GM19035 (cell line): ENCODE data around the gene ANXA3.
"Not testable (repeated sequence)": the region's sequence is repeated elsewhere in the genome, so short reads cannot be mapped to it uniquely, and the experiment has no call there.

ENCODE experiments used
- ATAC-seq: cut with Tn5 transposase; IDR thresholded peaks from one replicate; pipeline ENCODE4 v1.9.1; 2021; ENCODE audit not compliant: unreplicated experiment

ANXA3 gene

GRCh38 chr4:78542373-78542772 is 9.2 kb upstream of the ANXA3 start:
- no peak for ATAC-seq

- ATAC-seq, result no peak
Observed at GRCh38 chr4:78543424-78544125, 8.0 kb upstream of the ANXA3 start.

DNA sequence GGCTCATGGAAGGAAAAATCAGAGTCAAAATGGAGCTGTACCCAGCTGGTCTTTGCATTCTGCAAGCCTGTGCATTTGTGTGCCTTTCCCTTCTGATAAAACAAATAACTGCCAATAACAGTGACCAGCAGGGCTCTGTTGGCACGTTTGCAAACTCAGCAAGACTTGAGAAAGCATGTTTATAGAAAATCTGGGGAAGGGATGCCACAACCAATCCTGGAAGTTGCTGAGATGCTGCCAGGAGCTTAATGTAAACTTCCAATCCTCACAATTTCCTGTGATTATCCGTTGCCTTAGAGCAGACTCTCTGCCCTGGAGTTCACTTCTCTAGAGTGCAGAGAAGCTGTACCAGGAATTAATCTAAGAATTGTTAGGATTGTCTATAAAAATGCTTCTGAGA is 6.9 kb upstream of the ANXA3 start:
- ATAC-seq, result no peak

DNA sequence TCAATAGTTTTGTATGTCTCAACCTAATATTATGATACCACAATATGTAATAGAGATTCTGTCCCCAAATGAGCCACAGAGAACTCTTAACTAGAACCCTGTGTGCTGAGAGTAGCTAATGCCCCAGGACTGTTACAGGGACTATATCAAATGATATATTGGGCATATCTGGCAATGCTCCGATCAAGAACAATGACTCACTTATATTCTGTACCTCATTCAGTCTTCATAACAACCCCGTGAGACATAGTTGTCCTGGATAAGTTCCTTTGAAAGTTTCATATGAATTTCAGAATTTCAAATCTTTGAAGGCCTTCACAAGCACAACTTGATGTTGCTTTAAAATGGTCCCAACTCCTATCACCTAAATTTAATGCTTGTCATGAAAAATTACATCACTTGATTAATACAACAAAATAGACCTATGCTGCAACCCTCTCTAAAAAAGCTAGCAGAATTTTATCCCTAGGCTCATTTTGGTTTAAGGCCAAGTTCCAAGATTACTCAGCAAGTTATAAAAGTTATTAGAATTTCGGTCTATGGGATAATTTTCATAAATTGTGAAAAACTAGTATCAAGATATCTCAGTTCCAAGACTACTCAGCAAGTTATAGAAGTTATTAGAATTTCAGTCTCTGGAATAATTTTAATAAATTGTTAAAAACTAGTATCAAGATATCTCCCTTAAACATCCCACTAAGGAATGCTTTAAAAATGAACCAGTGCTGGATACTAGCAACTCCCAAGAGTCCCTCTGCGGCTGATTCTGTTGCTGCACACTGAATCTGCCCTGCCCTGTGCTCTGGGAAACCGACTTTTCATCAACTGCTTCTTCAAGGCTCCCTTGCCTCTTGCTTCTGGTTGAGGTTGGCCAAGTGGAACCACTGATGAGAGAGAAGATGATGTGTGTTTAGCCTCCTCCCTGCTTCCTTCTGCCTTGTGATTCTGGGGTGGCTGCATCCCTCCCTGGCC is 6.0 kb upstream of the ANXA3 start:
- ATAC-seq, result no peak

DNA sequence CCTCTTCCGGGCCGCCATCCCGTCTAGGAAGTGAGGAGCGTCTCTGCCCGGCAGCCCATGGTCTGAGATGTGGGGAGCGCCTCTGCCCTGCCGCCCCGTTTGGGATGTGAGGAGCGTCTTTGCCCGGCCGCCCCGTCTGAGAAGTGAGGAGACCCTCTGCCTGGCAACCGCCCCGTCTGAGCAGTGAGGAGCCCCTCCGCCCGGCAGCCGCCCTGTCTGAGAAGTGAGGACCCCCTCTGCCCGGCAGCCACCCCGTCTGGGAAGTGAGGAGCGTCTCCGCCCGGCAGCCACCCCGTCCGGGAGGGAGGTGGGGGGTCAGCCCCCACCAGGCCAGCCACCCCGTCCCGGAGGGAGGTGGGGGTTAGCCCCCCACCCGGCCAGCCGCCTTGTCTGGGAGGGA is 3.7 kb upstream of the ANXA3 start:
- not testable (repeated sequence) for ATAC-seq

DNA sequence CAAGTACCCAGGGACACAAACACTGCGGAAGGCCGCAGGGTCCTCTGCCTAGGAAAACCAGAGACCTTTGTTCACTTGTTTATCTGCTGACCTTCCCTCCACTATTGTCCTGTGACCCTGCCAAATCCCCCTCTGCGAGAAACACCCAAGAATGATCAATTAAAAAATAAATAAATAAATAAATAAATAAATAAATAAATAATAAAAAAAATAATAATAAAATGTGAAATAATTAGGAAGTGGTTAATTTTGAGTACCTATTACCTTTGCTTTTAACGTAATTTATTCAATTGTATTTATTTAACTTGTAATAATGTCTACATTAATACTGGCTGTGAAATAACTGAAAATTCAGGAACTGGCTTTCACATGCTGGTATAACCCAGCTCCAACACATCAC is 2.7 kb upstream of the ANXA3 start:
- ATAC-seq, result not testable (repeated sequence)

- ATAC-seq, result no peak
Observed at GRCh38 chr4:78552389-78553042, 946 bp downstream of the ANXA3 start.

GRCh38 chr4:78553043-78553396 is 1.4 kb downstream of the ANXA3 start:
- ATAC-seq, result no peak

- no peak for ATAC-seq
Observed at GRCh38 chr4:78553529-78554060, 2.0 kb downstream of the ANXA3 start.

- ATAC-seq, result no peak
Observed at GRCh38 chr4:78556665-78557064, 5.1 kb downstream of the ANXA3 start.

GRCh38 chr4:78557841-78558240 is 6.3 kb downstream of the ANXA3 start:
- no peak for ATAC-seq

DNA sequence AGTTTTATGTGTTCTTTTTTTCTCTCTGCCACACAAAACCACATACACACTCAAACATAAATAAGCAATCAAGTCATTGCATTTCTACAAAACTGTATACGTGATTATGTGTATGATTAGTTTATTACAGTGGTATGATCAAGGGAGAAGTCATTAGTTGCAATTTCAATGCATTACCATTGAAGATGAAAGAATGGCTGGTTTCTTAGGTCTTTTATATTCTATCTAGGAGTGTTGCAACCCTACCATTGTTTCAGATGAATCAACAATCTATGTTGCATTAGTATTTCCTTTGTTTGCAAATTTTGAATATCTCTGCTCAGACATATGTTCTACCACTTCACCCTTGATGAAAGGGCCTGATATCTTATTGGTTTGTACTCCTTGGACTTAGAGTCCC is 6.8 kb downstream of the ANXA3 start:
- ATAC-seq, result no peak

GRCh38 chr4:78560296-78560963 is 8.9 kb downstream of the ANXA3 start:
- no peak for ATAC-seq

DNA sequence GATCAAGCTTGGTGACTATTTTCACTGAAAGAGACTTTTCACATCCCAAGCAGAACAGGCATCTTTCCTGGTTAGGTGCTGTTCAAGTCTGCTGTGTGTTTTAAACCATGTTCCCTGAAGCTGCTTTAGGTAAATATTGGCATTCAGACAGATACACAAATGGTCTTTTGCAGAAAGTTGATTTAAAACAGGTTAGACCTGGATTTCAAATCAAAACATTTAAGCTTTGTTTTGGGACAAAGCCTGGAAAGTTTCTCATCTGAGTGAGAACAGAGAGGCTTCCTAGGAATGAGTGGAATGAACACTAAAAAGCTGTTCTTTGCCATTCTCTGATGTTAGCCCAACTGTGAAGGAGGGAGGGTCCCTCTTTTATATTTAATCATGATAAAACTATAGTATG is 10.1 kb downstream of the ANXA3 start:
- no peak for ATAC-seq

DNA sequence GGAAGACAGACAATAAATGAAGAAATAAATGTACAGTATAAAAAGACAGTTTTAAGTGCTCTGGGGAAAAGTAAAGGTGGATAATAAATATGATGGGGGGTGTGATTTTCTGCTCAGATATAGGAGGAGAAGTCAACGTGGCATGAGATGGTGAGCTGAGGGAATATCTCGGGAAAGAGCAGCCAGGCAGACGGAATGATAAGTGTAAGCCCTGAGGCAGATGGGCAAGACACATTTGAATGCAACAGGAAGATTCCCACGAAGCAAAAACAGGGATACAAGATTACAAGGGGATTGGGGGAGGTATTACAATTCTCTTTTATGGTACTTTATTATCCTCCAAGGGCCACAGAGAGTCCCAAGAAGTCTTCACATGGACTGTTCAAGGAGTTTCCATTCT is 11.1 kb downstream of the ANXA3 start:
- ATAC-seq, result no peak

- ATAC-seq, result no peak
Observed at GRCh38 chr4:78565971-78566372, 14.4 kb downstream of the ANXA3 start.

DNA sequence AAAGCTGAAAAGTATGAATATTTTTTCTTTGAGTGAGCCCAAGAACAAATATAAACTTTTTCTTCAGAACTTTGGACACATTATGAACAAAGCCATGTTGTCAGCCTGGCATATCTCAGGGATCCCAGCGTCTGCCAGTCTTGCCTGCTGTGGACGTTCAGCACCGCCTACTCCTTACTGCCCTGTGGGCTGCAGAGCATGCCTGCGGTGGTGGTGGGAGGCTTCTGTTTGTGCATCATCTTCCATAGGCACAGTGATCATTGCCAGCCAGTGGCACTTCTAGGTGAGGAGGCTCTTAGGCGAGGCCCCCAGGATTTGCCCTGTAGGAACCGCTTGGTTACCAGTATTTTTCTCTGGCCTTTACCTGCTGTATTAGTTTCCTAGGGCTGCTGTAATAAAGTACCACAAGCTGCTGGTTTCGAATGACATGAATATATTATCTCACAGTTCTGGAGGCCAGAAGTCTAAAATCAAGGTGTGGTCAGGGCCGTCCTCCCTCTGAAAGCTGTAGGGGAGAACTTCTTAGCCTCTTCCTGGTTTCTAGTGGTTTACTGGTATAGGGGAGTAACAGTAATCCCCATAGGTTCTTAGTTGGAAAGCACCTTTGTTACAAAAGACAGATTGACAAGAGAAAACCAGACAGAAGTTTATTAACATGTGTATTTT is 15.4 kb downstream of the ANXA3 start:
- peak; percentile 82 for ATAC-seq

GRCh38 chr4:78567500-78568060 is 16.0 kb downstream of the ANXA3 start:
- ATAC-seq, result no peak

GRCh38 chr4:78568640-78569305 is 17.2 kb downstream of the ANXA3 start:
- peak; percentile 30 for ATAC-seq
